IPS DF 4.7 (cell line): ENCODE data around the gene SOHLH1.
"Not testable (repeated sequence)": the region's sequence is repeated elsewhere in the genome, so short reads cannot be mapped to it uniquely, and the experiment has no call there.

Source experiments
- DNase-seq: peaks from one replicate; pipeline ENCODE4 v3.0.0-alpha.2; 2013; ENCODE audit warnings: low spot score; ENCODE audit errors: extremely low read depth

SOHLH1 gene

GRCh38 chr9:135678236-135679017, 20.9 kb downstream of the SOHLH1 start:
- DNase-seq = no peak

- DNase-seq = no peak
These were observed 21.6 kb downstream of the SOHLH1 start for GRCh38 chr9:135677641-135678168.

- no peak for DNase-seq
These were observed 22.4 kb downstream of the SOHLH1 start for GRCh38 chr9:135676891-135677290.

- DNase-seq = no peak
These were observed 24.3 kb downstream of the SOHLH1 start for GRCh38 chr9:135674977-135675376.

GRCh38 chr9:135673941-135674340, 25.3 kb downstream of the SOHLH1 start:
- no peak for DNase-seq

- DNase-seq = not testable (repeated sequence)
These were observed 26.5 kb downstream of the SOHLH1 start for GRCh38 chr9:135672786-135673185.

GRCh38 chr9:135671591-135672041, 27.7 kb downstream of the SOHLH1 start:
- no peak for DNase-seq

- no peak for DNase-seq
These were observed 28.3 kb downstream of the SOHLH1 start for GRCh38 chr9:135670721-135671590.

GRCh38 chr9:135669616-135670285, 29.5 kb downstream of the SOHLH1 start:
- no peak for DNase-seq

- not testable (repeated sequence) for DNase-seq
These were observed 30.3 kb downstream of the SOHLH1 start for GRCh38 chr9:135669018-135669417.

GRCh38 chr9:135667463-135668001, 31.7 kb downstream of the SOHLH1 start:
- no peak for DNase-seq

- DNase-seq = no peak
These were observed 32.5 kb downstream of the SOHLH1 start for GRCh38 chr9:135666534-135667462.

- DNase-seq = no peak
These were observed 33.5 kb downstream of the SOHLH1 start for GRCh38 chr9:135665795-135666189.

- no peak for DNase-seq
These were observed 34.2 kb downstream of the SOHLH1 start for GRCh38 chr9:135664801-135665794.

- DNase-seq = no peak
These were observed 35.0 kb downstream of the SOHLH1 start for GRCh38 chr9:135664266-135664665.

- DNase-seq = no peak
These were observed 35.4 kb downstream of the SOHLH1 start for GRCh38 chr9:135663857-135664256.

- DNase-seq = no peak
These were observed 35.9 kb downstream of the SOHLH1 start for GRCh38 chr9:135663451-135663770.

GRCh38 chr9:135662758-135663450, 36.4 kb downstream of the SOHLH1 start, which contains the start of gene LCN9:
Gene LCN9 (plus strand): TSS chr9:135663309. CDS start chr9:135663322, 13 bp downstream.
- DNase-seq = no peak
